ENCODE results near the gene JOSD2.

GRCh38 chr19:50537306-50537685 is 26.3 kb upstream of the JOSD2 start:
- TF ChIP-seq EZH2 (IDR thresholded peaks at IDR 0.05; ENCODE audit: borderline replicate concordance, insufficient read depth, low read depth, low read length, poor library complexity, severe bottlenecking), result no peak
- TF ChIP-seq CTCF (IDR thresholded peaks at IDR 0.05), result no peak
